ENCODE data around the gene CYP2C8. TPM values are rescaled to one million over a fixed set of nuclear protein-coding genes. Genes with fewer than 3 reads are reported as not detected.

Gene CYP2C8
- total RNA-seq: 4.2 TPM

DNA sequence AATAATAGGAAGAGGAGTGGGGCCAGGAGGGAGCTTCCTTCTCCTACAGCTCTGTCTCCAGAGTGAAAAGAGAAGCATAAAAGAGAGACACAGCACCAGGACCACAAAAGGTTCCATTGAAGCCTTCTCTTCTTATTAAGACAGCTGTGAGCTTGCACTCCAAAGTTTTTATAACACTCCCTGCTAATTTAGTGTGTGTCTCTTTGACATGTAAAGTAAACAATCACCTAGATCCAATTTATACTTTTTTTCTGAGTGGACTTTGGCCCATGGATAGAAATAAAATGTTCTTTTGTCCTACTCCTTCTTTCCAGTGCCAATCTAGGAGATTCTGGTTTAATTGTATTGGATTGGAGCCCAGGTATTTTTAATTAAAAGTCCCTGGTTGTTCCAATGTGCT, at the start of gene CYP2C8:
CYP2C8 (minus strand) TSS at position 212 of the 400 bp plus-strand sequence; CDS start at position 117, 95 bp downstream.

Small RNA genes lying within 50 kb of the gene (small RNA-seq; reads per million reads assigned to genes)
- gene CYP2C60P: not detected

Other genes starting within 250 kb of the CYP2C8 start
- not detected for gene CYP2C9, start 130.8 kb downstream of the CYP2C8 start, total RNA-seq
- not detected for gene ACSM6, start 124.7 kb upstream of the CYP2C8 start, total RNA-seq
- gene PDLIM1, start 221.5 kb upstream of the CYP2C8 start, total RNA-seq: 2.1 TPM

All from diencephalon (tissue), 1 donor.